GM12801 (cell line): Measurements from ENCODE around the gene CLEC20A.

Experiments used
- CTCF ChIP-seq: IDR thresholded peaks from one replicate; pipeline ENCODE4 v1.5.1; 2011; ENCODE audit warnings: control low read depth; ENCODE audit not compliant: insufficient read length; ENCODE audit errors: extremely low read depth

The CLEC20A gene

DNA sequence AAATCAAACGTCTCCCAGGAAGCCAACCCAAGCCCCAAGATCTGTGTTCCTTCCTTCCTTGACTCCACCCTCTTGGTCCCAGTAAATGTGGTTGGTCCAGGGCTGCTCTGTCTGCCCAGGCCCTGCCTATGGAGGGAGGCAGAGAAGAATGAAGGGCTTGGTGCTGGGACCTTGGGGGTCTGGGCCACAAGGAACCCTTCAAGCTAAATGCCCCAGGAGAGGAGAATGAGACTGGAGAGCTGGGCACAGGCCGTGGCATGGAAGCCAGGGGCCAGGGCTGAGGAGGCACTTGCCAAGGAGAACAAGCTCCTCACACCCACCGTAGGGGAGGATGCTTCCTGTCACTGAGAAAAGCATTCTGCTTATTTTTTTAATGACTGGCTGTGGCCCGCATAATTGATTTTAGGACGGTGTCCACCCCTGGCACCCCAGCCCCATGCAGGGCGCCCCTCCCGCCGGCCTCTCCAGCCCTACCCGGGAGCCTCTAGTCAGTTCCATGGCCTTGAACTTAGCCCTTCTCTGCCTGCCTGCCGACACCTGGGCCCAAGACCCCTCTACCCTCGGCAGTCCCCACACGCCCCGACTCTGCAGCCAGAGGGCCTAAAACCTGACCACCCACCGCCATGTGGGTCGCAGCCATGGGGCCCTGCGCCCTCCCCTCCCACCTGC lies 889 bp downstream of the CLEC20A start:
- no peak for TF ChIP-seq CTCF

DNA sequence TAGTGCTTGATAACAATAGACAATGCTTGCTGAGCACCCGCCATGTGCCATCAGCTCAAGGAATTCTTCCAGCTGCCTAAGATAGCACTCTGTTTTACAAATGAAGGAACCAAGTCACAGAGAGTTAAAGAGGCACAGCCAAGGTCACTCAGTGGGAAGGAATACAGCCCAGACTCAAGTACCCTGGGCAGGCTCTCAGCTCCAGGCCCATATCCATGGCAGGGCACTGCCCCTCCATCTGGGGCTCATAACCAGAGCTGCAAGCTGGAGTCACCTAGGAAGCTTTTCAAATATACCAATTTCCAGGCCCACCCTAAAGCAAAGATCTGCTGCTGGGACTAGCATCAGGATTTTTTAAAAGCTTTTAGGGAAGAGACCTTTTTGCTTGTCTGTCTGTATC lies 1.6 kb downstream of the CLEC20A start:
- TF ChIP-seq CTCF, result no peak

DNA sequence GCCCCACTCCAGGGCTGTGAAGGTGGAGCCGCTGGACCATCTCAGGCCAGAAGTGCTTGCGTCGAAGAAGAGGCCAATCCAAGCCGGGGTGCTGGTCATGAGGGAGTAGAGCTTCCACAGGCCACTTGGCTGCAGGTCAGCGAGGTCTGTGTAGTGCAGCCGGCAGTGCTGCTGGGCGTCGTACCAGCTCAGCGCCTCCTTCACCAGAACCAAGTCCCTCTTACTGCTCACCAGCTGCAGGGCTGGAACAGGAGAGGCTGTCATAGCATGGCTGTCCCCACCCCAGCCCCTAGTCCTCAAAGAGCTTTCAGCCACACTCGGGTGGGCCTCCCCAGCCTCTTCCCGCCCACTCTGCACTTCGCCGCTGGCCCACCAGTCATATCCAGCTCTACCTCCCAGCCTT lies 2.2 kb downstream of the CLEC20A start:
- TF ChIP-seq CTCF, result no peak

DNA sequence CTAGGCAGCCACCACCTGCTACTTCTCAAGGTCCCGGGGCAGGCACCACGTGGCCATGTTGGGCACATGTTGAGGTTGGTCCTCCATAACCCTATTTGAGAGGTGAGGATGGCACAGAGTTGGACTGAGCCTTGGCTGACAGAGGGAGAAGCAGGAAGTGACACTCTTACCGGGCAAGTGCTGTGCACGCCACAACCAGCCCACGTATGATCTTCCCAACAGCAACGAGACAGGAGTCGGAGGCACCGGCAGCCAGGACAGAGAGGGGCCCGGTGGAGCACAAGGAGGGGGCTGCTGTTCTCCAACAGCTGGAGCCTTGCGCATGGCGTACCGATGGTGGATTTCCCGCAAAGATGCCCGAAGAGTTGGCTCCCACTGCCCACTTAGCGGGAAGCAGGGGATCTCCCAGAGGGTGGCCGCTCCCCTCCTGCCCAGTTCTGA lies 3.4 kb downstream of the CLEC20A start:
- no peak for TF ChIP-seq CTCF

DNA sequence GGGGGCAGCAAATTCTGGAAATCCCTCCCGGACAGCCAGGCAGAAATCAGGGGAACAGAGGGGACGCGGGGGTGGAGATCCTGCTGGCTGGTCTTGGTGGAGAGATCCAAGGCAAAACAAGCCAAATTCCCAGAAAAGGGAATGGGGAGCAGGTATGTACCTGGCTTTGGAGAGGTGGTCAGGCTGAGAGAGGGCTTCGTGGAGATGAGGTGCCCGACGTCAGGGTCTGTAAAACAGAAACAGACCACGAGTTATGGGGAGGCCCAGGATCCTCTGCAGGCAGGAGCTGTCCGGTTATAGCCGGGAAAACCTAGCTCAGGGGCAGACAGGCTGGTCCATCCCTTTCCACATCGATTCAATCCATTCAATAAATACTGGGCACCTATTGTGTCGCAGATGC lies 4.4 kb downstream of the CLEC20A start:
- no peak for TF ChIP-seq CTCF

- no peak for TF ChIP-seq CTCF
Measured at GRCh38 chr1:178491721-178492120, 5.0 kb downstream of the CLEC20A start.

DNA sequence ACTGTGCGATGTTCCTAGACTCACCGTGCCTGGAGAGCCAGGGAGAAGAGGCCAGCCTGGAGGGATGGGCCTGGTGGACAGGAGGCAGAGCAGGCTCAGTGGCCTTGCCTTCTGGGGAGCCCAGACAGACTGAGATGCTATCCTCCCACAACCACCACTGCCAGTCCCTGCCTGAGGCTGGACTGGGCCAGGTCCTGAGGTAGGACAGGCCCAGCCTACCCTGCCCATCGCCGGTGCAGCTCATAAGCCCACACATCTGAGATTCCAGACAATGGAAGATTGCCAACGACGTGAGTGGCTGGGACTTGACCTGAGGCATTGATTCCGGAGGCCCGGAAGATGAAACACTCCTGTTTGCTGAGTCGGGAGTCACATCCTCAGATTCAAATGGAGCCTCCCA lies 5.8 kb downstream of the CLEC20A start:
- TF ChIP-seq CTCF, result no peak

- TF ChIP-seq CTCF, result no peak
Measured at GRCh38 chr1:178490136-178490535, 6.6 kb downstream of the CLEC20A start.
